GM12892 (cell line): ENCODE results near the gene INTS3.

Experiments
- POLR2A ChIP-seq: IDR thresholded peaks from 2 replicates; pipeline ENCODE4 v1.6.1; 2011; ENCODE audit warnings: low read depth, low read length, control low read depth
- POLR2AphosphoS5 ChIP-seq: IDR thresholded peaks from 2 replicates; pipeline ENCODE4 v1.6.1; 2011; ENCODE audit warnings: low read depth, low read length, control low read depth

- TF ChIP-seq POLR2AphosphoS5 (no peak), POLR2A (no peak)
These were observed 67.5 kb downstream of the INTS3 start for GRCh38 chr1:153795330-153795837.
